MM.1S (cell line): ENCODE results near the gene ZNF219.

Source experiments
- DNase-seq: peaks from one replicate; pipeline ENCODE4 v3.0.0-alpha.2; 2015
- H2AFZ ChIP-seq: fragments of 300-600 bp; sonication (generic); 2 replicates; pipeline ENCODE4 v1.6.0; 2016; ENCODE audit warnings: antibody characterized with exemption, low read length
- H3F3A ChIP-seq: fragments of 300-600 bp; sonication (generic); 2 replicates; pipeline ENCODE4 v1.6.1; 2016; ENCODE audit warnings: mild to moderate bottlenecking, antibody characterized with exemption, low read length, moderate library complexity, mixed read lengths; ENCODE audit not compliant: insufficient read depth
- H3K27ac ChIP-seq: fragments of 300-600 bp; sonication (generic); 2 replicates; pipeline ENCODE4 v1.5.1; 2016; ENCODE audit warnings: mild to moderate bottlenecking, low read length
- H3K27me3 ChIP-seq: fragments of 300-600 bp; sonication (generic); replicated peaks from 2 replicates; pipeline ENCODE4 v1.6.0; 2016; ENCODE audit warnings: low read length; ENCODE audit not compliant: insufficient read depth
- H3K36me3 ChIP-seq: fragments of 300-600 bp; sonication (generic); replicated peaks from 2 replicates; pipeline ENCODE4 v1.6.1; 2016; ENCODE audit warnings: mild to moderate bottlenecking, low read length, mixed read lengths; ENCODE audit not compliant: insufficient read depth
- H3K4me1 ChIP-seq: fragments of 300-600 bp; sonication (generic); 2 replicates; pipeline ENCODE4 v1.6.1; 2016; ENCODE audit warnings: low read length, mixed read lengths
- H3K4me2 ChIP-seq: fragments of 300-600 bp; sonication (generic); 2 replicates; pipeline ENCODE4 v1.6.0; 2016; ENCODE audit warnings: low read depth, low read length
- H3K4me3 ChIP-seq: fragments of 300-600 bp; sonication (generic); 2 replicates; pipeline ENCODE4 v1.5.1; 2016; ENCODE audit warnings: low read length, mixed read lengths
- H3K79me2 ChIP-seq: fragments of 300-600 bp; sonication (generic); 2 replicates; pipeline ENCODE4 v1.6.1; 2016; ENCODE audit warnings: mixed run types, low read length, mixed read lengths
- H3K9ac ChIP-seq: fragments of 300-600 bp; sonication (generic); 2 replicates; pipeline ENCODE4 v1.6.1; 2016; ENCODE audit warnings: low read length, mixed read lengths
- H3K9me2 ChIP-seq: fragments of 300-600 bp; sonication (generic); replicated peaks from 2 replicates; pipeline ENCODE4 v1.6.1; 2016; ENCODE audit warnings: mild to moderate bottlenecking, low read length, mixed read lengths; ENCODE audit not compliant: insufficient read depth
- H3K9me3 ChIP-seq: fragments of 300-600 bp; sonication (generic); replicated peaks from 2 replicates; pipeline ENCODE4 v1.6.1; 2016; ENCODE audit warnings: mild to moderate bottlenecking, low read length, mixed read lengths; ENCODE audit not compliant: insufficient read depth
- H4K20me1 ChIP-seq: fragments of 300-600 bp; sonication (generic); 2 replicates; pipeline ENCODE4 v1.6.1; 2016; ENCODE audit warnings: mild to moderate bottlenecking, low read length, moderate library complexity, mixed read lengths; ENCODE audit not compliant: insufficient read depth
- EZH2 ChIP-seq: fragments of 300-600 bp; sonication (generic); optimal IDR thresholded peaks from 2 replicates; pipeline ENCODE3; 2017; ENCODE audit warnings: low read depth, mild to moderate bottlenecking, antibody characterized with exemption, low read length, mixed read lengths
- EZH2phosphoT487 ChIP-seq: fragments of 300-600 bp; sonication (generic); IDR thresholded peaks from 2 replicates; pipeline ENCODE4 v1.6.1; 2018; ENCODE audit warnings: antibody characterized with exemption, low read length
- TF ChIP-seq, protein P1 (sequence below): fragments of 300-600 bp; sonication (generic); IDR thresholded peaks from 2 replicates; pipeline ENCODE4 v1.5.1; 2016; ENCODE audit warnings: antibody characterized with exemption, low read length, mixed read lengths

ZNF219 gene

DNA sequence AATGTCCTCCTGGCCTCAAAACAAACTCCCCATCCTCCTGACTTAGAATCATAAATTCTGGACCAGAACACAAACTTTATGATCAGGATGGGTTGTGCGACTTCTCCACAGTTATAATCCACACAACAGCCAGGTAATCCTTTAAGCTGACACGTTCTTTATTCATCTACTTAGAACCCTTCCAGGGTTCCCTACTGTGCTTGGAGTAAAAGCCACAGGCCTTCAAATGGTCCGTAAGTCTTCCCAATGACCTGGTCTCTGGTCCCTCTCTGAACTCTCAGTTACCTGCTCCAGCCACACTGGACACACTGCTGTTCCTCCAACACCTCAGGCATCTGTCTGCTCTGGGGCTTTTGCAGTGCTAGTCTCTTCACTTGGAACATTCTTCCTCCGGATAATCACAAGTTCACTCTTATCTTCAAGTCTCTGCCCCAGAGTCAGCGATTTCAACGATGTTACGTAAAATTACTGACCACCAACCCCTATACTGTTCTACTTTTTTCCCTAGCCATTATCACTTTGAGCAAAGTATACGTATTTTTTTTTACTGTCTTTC, 58.0 kb downstream of the ZNF219 start:
- Histone ChIP-seq H3K4me2 (no peak overlapping the region), H3K27ac (no peak overlapping the region), H3K36me3 (no peaks in the 10 kb centered on the region), H3K27me3 (no peaks in the 10 kb centered on the region), H3K79me2 (no peaks in the 10 kb centered on the region), H2AFZ (no peak overlapping the region), H3K9me3 (no peaks in the 10 kb centered on the region), H3K9ac (no peak overlapping the region), H3K4me1 (no peaks in the 10 kb centered on the region), H3K4me3 (no peak overlapping the region), H3K9me2 (no peaks in the 10 kb centered on the region), H4K20me1 (no peaks in the 10 kb centered on the region), H3F3A (no peaks in the 10 kb centered on the region)
- TF ChIP-seq, protein P1, sequence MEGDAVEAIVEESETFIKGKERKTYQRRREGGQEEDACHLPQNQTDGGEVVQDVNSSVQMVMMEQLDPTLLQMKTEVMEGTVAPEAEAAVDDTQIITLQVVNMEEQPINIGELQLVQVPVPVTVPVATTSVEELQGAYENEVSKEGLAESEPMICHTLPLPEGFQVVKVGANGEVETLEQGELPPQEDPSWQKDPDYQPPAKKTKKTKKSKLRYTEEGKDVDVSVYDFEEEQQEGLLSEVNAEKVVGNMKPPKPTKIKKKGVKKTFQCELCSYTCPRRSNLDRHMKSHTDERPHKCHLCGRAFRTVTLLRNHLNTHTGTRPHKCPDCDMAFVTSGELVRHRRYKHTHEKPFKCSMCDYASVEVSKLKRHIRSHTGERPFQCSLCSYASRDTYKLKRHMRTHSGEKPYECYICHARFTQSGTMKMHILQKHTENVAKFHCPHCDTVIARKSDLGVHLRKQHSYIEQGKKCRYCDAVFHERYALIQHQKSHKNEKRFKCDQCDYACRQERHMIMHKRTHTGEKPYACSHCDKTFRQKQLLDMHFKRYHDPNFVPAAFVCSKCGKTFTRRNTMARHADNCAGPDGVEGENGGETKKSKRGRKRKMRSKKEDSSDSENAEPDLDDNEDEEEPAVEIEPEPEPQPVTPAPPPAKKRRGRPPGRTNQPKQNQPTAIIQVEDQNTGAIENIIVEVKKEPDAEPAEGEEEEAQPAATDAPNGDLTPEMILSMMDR: no peak
- TF ChIP-seq EZH2 (no peak), EZH2phosphoT487 (no peak)
- no peak for DNase-seq
